KMS-11 (cell line): ENCODE results near the gene RPIA.
"Not testable (repeated sequence)": the region's sequence is repeated elsewhere in the genome, so short reads cannot be mapped to it uniquely, and the experiment has no call there.

Source experiments
- H2AFZ ChIP-seq: fragments of 200-600 bp; sonication (generic); 2 replicates; pipeline ENCODE4 v1.6.1; 2016; ENCODE audit warnings: antibody characterized with exemption, mixed run types, low read depth
- H3K27ac ChIP-seq: fragments of 200-600 bp; sonication (generic); 2 replicates; pipeline ENCODE4 v1.6.1; 2016; ENCODE audit warnings: mild to moderate bottlenecking, mixed run types
- H3K27me3 ChIP-seq: fragments of 200-600 bp; sonication (generic); 2 replicates; pipeline ENCODE4 v1.6.1; 2017; ENCODE audit warnings: mild to moderate bottlenecking, low read depth, mixed run types, moderate library complexity; ENCODE audit not compliant: insufficient read depth
- H3K36me3 ChIP-seq: fragments of 200-600 bp; sonication (generic); 2 replicates; pipeline ENCODE4 v1.6.1; 2017; ENCODE audit warnings: mild to moderate bottlenecking, mixed run types; ENCODE audit not compliant: insufficient read depth
- H3K4me1 ChIP-seq: fragments of 200-600 bp; sonication (generic); 2 replicates; pipeline ENCODE4 v1.6.1; 2016; ENCODE audit warnings: mild to moderate bottlenecking, low read depth, mixed run types; ENCODE audit not compliant: poor library complexity, severe bottlenecking
- H3K4me2 ChIP-seq: fragments of 200-600 bp; sonication (generic); 2 replicates; pipeline ENCODE4 v1.7.0; 2016; ENCODE audit warnings: mild to moderate bottlenecking, mixed run types
- H3K4me3 ChIP-seq: fragments of 200-600 bp; sonication (generic); IDR thresholded peaks from 2 replicates; pipeline ENCODE4 v1.6.1; 2017; ENCODE audit warnings: low read depth, low read length, mixed read lengths; ENCODE audit not compliant: insufficient read depth
- H3K79me2 ChIP-seq: fragments of 200-600 bp; sonication (generic); 2 replicates; pipeline ENCODE4 v1.6.1; 2016; ENCODE audit warnings: low read depth, mixed run types; ENCODE audit not compliant: insufficient read depth
- H3K9ac ChIP-seq: fragments of 200-600 bp; sonication (generic); 2 replicates; pipeline ENCODE4 v1.6.1; 2016; ENCODE audit warnings: mild to moderate bottlenecking, mixed run types
- H4K20me1 ChIP-seq: fragments of 200-600 bp; sonication (generic); 2 replicates; pipeline ENCODE4 v1.6.1; 2016; ENCODE audit warnings: mild to moderate bottlenecking, mixed run types; ENCODE audit not compliant: insufficient read depth
- TF ChIP-seq, protein P1 (sequence below): fragments of 200-600 bp; sonication (generic); conservative IDR thresholded peaks from 2 replicates; pipeline ENCODE4 v1.6.1; 2017; ENCODE audit warnings: low read depth, mild to moderate bottlenecking, antibody characterized with exemption, low read length, moderate library complexity, mixed read lengths

Gene RPIA

DNA sequence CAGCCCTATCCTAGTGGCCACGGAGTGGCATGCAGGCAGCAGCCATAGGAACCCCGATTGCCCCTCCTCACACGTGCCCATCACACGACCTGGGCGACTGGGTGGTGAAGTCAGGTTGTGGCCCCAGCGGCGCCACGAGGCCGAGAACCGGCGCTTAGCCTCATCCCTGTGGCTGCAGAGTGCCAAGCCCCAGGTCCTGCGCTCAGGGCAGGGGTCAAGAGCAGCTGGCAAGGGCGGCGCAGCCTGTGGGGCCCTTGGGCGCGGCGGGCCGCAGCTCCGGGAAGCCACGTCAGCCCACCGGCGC, 73.3 kb downstream of the RPIA start:
- H3K4me3 ChIP-seq = no peak overlapping the region
- TF ChIP-seq, protein P1, sequence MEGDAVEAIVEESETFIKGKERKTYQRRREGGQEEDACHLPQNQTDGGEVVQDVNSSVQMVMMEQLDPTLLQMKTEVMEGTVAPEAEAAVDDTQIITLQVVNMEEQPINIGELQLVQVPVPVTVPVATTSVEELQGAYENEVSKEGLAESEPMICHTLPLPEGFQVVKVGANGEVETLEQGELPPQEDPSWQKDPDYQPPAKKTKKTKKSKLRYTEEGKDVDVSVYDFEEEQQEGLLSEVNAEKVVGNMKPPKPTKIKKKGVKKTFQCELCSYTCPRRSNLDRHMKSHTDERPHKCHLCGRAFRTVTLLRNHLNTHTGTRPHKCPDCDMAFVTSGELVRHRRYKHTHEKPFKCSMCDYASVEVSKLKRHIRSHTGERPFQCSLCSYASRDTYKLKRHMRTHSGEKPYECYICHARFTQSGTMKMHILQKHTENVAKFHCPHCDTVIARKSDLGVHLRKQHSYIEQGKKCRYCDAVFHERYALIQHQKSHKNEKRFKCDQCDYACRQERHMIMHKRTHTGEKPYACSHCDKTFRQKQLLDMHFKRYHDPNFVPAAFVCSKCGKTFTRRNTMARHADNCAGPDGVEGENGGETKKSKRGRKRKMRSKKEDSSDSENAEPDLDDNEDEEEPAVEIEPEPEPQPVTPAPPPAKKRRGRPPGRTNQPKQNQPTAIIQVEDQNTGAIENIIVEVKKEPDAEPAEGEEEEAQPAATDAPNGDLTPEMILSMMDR = no peak
- no peaks in the 10 kb centered on the region for H3K36me3 ChIP-seq

DNA sequence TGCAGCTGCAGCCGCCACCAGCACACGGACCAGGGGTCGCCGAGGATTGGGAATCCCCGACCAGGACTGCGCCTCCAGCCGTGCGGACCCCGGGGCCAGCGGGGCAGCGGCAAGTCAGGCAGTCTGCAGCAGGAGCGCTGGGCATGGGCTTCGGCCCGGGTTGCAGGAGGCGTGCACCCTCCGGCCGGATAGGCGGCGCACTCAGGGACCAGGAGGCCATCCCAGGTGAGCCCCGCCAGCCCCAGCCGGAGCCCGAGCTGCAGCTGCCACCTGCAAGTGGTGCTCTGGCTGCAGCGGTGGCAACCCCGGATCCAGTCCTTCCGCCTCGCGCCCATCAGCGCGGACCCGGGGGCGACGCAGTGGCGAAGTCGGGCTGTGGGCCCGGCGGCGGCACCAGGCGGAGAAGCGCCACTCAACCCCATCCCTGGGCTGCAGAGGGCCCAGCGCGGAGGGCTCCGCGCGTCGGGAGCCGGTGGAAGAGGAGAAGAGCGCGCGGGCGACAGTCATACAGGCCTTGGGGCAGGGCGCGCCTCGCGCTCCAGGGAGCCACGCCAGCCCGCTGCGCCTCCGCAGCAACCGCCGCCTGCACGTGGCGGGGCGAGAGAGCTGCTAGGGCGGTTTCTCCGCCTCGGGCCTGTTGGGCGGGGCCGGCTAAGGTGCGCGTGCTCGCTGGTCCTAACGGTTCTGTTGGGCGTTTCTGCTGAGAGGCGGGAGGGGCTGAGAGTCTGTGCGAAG, 73.8 kb downstream of the RPIA start:
- Histone ChIP-seq H3K9ac (peak overlapping the region; percentile 74), H2AFZ (peak overlapping the region; percentile 67; the same call in 1 of the 2 replicates), H3K27me3 (no peaks in the 10 kb centered on the region), H3K36me3 (no peaks in the 10 kb centered on the region), H4K20me1 (no peaks in the 10 kb centered on the region), H3K4me2 (peak overlapping the region; percentile 52), H3K4me3 (no peak overlapping the region), H3K4me1 (peaks cover 56% of the 10 kb centered on the region), H3K79me2 (peaks cover 37% of the 10 kb centered on the region), H3K27ac (peak overlapping the region; percentile 78)
- TF ChIP-seq, protein P1 = no peak

More for the DNA sequence above, 73.3 kb downstream of the RPIA start:
- Histone ChIP-seq H3K27ac (peak overlapping the region; percentile 78), H3K9ac (peak overlapping the region; percentile 74; the same call in 1 of the 2 replicates), H2AFZ (no peak overlapping the region), H3K79me2 (peaks cover 32% of the 10 kb centered on the region), H3K4me2 (peak overlapping the region; percentile 48; the same call in 1 of the 2 replicates), H3K4me1 (peaks cover 51% of the 10 kb centered on the region), H3K27me3 (no peaks in the 10 kb centered on the region), H4K20me1 (no peaks in the 10 kb centered on the region)

- peak overlapping the region; percentile 78 for H3K27ac ChIP-seq
- H3K36me3 ChIP-seq, H3K4me3 ChIP-seq, H3K27me3 ChIP-seq, H4K20me1 ChIP-seq: not testable (repeated sequence)
- H3K4me2 ChIP-seq = peak overlapping the region; percentile 52
- peak overlapping the region; percentile 67; the same call in 1 of the 2 replicates for H2AFZ ChIP-seq
- peaks cover 56% of the 10 kb centered on the region for H3K4me1 ChIP-seq
- peaks cover 41% of the 10 kb centered on the region for H3K79me2 ChIP-seq
- peak overlapping the region; percentile 74 for H3K9ac ChIP-seq
Measured at GRCh38 chr2:88765889-88766481, 74.5 kb downstream of the RPIA start.

- no peak overlapping the region for H3K9ac ChIP-seq
- no peaks in the 10 kb centered on the region for H4K20me1 ChIP-seq
- H2AFZ ChIP-seq = no peak overlapping the region
- H3K27ac ChIP-seq = no peak overlapping the region
- H3K4me1 ChIP-seq = peaks cover 47% of the 10 kb centered on the region
- TF ChIP-seq, protein P1 = no peak
- H3K27me3 ChIP-seq = no peaks in the 10 kb centered on the region
- no peaks in the 10 kb centered on the region for H3K36me3 ChIP-seq
- H3K79me2 ChIP-seq = peaks cover 45% of the 10 kb centered on the region
- H3K4me2 ChIP-seq = peak overlapping the region; percentile 4; the same call in 1 of the 2 replicates
- H3K4me3 ChIP-seq = no peak overlapping the region
Measured at GRCh38 chr2:88770016-88770415, 78.5 kb downstream of the RPIA start.

DNA sequence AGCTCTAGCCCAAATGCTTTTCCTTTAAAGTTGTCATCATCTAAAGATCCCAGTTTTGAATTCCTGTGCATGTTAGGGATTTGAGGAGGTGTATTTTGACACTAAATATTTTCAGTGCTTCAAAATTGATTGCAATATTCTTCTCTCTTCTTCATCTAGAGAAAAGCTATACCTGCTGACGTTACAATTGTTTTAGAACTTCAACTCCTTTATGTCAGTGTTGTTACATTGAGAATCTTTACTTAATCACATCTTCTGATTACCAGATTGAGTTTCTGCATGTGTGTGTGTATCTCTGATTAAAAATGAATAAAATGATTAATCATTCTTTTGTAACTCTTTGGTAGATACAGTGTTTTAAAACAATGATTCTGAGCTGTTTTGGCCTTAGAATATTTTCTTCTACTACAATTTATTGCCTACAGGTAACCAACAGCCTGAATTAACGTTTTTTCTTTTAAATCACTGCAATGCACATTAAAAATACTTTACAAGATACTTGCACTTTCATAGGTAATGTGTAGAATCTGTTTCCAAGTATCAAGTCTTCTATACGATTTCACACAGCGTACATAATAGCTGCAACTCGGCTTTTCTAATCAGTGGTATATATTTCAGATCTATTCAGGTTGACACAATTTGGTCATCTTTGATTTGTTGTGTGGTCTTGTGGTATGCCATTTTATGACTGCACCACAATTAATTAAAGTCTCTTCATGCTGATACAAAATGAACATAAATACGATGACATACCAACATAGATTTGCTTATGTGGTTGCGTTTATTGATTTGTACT, 82.0 kb downstream of the RPIA start:
- Histone ChIP-seq H3K79me2 (peaks cover 27% of the 10 kb centered on the region), H3K4me1 (peaks cover 31% of the 10 kb centered on the region)
- H3K27ac ChIP-seq = not testable (repeated sequence)

GRCh38 chr2:88789213-88789612, 97.7 kb downstream of the RPIA start:
- not testable (repeated sequence) for H4K20me1 ChIP-seq, H3K79me2 ChIP-seq, H3K36me3 ChIP-seq, H3K4me2 ChIP-seq, H3K4me3 ChIP-seq, H3K27ac ChIP-seq, H3K4me1 ChIP-seq, H2AFZ ChIP-seq, H3K27me3 ChIP-seq, H3K9ac ChIP-seq

More for the DNA sequence above, 82.0 kb downstream of the RPIA start:
- not testable (repeated sequence) for H4K20me1 ChIP-seq, H3K36me3 ChIP-seq, H3K4me3 ChIP-seq, H2AFZ ChIP-seq, H3K4me2 ChIP-seq, H3K9ac ChIP-seq, H3K27me3 ChIP-seq

DNA sequence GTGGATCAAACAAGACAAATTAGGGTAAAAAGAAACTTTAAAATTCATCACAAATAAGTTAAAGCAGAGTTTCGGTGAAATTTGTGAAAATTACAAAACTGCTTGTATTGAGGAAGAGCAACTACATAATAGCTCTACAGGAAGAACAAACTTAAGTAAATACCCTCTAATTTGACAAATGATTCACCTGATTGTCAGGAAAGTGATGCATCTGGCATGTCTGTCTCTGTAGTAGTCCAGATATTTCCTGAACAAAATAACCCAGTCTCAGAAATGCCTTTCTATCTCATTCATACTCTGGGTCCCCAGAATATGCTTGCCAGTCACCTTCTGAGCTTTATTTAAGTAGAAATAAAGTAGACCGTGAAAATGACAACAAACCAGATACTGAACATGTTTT, 104.5 kb downstream of the RPIA start:
- H3K9ac ChIP-seq, H3K27ac ChIP-seq, H3K36me3 ChIP-seq, H3K4me3 ChIP-seq, H3K4me2 ChIP-seq, H2AFZ ChIP-seq, H3K27me3 ChIP-seq, H3K4me1 ChIP-seq, H3K79me2 ChIP-seq, H4K20me1 ChIP-seq: not testable (repeated sequence)
